Embryonic facial prominence (tissue), 1 donor: ENCODE results near the gene SLC17A9.

Experiments
- DNase-seq: peaks from one replicate; pipeline ENCODE4 v3.0.0-alpha.2; 2016; ENCODE audit errors: extremely low spot score

The SLC17A9 gene

DNA sequence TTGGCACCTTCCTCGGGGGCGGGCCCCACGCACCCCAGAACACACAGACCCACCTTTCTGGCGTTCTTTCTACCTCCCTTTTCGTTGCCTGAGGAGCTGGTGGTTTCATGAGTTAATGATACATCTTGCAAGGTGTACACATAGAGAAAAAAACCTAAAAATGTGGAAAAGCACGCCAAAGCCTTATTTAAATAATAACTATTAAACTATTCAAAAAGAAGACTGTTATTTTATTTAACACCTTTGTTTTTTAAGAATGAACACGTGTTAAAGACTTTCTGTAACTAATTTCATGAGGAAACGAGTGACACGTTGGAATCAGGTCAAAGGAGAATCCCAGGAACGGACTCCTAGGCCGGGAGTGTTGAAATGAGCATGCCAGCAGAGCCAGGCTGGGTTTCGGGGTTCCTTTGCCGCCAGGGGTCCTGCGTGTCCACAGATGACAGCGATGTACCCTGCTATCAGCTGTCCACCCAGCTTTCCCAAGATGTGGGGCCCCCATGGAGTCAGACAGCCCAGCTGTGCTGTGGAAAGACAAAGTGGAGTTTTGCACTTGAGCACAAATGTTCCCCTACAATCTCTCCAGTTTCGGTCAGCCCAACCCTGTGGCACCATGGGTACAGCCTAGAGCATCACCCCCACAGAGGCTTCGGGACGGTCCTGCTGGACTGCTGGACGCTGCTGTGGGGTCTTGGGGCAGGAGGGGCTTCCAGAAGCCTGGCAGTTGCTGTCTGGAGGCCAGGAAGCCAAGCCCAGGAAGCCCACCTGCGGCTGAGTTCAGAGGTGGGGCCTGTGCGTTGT is 16.1 kb downstream of the SLC17A9 start:
- DNase-seq = no peak

- no peak for DNase-seq
Measured at GRCh38 chr20:62969179-62969760, 16.8 kb downstream of the SLC17A9 start.

- no peak for DNase-seq
Measured at GRCh38 chr20:62969939-62970306, 17.4 kb downstream of the SLC17A9 start.

GRCh38 chr20:62970307-62971210 is 18.1 kb downstream of the SLC17A9 start:
- no peak for DNase-seq

DNA sequence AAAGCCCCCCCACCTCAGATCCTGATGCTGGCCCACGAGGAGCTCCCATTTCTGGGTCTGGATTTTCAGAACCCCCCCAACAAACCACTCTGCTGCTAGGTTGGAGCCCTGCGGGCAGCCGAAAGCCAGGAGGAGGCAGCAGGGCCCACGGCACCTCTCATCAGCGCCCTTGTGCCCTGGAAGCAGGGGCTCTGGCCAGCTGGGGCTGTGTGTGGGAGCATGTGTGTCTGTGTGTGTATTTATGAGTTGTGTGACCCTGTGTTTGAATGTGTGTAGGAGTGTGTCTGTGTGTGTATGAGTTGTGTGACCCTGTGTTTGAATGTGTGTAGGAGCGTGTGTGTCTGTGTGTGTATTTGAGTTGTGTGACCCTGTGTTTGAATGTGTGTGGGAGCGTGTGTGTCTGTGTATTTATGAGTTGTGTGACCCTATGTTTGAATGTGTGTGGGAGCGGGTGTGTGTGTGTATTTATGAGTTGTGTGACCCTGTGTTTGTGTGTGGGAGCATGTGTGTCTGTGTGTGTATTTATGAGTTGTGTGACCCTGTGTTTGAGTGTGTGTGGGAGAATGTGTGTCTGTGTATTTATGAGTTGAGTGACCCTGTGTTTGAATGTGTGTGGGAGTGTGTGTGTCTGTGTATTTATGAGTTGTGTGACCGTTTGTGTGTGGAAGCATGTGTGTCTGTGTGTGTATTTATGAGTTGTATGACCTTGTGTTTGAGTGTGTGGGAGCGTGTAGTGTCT is 18.9 kb downstream of the SLC17A9 start:
- DNase-seq = no peak

- peak; percentile 76 for DNase-seq
Measured at GRCh38 chr20:62971950-62972844, 19.7 kb downstream of the SLC17A9 start.

- no peak for DNase-seq
Measured at GRCh38 chr20:62972845-62973745, 20.6 kb downstream of the SLC17A9 start.

GRCh38 chr20:62975251-62975760 is 22.8 kb downstream of the SLC17A9 start:
- DNase-seq = no peak

- DNase-seq = no peak
Measured at GRCh38 chr20:62975812-62976508, 23.5 kb downstream of the SLC17A9 start.

GRCh38 chr20:62976886-62977285 is 24.4 kb downstream of the SLC17A9 start:
- DNase-seq = no peak

DNA sequence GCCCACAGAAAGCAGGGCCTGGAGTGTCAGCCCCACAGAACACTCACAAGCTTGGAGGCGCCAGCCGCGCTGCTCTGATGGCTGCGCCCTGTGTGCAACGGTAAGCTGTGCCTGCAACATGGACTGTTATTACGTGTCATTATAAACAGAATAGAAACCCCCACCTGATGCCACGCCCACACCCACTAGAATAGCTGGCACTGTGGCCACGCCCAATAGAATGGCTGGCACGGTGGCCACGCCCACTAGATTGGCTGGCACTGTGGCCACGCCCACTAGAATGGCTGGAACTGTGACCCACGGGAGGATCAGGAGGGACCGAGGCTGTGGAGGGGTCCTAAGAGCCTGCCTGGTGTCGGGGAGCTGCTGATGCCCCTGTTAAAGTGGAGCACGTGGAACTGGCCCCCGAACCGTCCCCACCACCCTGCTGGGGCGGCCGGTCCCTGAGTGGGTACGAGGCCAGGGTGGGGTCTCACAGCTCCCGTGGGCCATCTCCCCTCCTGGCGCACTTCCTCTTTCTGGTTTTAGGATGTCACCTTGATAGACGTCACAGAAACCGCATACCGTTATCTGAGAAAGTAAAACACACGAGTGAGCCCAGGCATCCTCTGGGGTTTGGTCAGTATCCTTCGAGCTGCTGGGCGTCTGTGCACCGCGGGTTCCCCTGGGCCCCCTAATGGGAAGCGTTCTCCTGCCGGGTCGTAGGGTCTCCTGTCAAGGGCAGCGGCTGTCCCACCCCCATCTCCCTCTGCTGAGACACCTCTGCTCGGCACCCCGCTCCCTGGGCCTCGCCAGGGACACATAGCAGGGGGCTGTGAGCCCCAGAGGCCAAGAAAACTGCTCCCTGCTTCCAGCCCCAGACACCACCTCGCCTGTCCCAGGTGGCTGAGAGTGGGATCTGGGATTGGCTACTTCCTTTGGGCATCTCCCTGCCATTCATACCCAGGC is 25.4 kb downstream of the SLC17A9 start:
- DNase-seq = no peak

DNA sequence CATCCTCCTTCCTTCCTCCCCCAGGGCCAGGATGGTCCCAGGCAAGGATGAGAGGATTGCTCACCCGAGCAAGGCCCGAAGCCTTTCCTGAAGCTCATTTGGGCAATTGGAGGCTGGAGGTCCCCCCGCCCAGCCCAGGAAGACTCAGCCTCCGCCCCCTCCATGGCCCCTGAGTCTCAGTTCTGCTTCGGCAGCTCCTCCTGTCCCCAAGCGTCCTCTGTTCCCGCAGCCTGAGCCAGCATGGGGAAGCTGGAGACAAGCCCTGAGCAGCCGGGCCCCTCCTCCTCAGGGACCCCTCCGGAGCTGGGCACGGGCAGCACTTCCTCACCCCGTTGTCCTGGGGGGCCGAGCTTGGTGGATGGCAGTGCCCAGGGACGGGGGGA is 26.0 kb downstream of the SLC17A9 start:
- no peak for DNase-seq

- DNase-seq = no peak
Measured at GRCh38 chr20:62979310-62979709, 26.8 kb downstream of the SLC17A9 start.

DNA sequence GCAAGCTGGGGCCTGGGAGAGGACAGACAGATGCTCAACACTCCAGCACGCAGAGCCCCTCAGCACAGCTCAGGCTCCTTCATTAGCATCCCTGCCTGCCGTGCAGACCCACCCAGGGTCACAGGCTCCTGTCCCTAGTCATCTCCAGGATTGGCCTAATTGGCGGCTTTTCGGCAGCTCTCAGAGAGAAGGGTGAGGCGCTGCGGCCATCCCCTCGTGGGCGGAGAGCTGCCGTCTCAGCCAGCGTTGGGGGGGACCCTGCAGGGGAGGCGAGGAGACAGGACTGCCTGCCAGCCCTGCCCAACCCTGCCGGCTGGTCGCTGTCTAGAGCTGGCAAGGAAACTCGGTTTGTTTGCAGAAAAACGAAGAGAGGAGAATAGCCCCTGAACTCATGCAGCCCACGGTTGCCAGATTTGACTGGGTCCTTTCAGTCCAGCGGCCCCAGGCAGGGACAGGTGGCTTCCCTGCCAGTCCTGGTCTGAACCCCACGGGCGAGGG is 27.4 kb downstream of the SLC17A9 start:
- DNase-seq = no peak

DNA sequence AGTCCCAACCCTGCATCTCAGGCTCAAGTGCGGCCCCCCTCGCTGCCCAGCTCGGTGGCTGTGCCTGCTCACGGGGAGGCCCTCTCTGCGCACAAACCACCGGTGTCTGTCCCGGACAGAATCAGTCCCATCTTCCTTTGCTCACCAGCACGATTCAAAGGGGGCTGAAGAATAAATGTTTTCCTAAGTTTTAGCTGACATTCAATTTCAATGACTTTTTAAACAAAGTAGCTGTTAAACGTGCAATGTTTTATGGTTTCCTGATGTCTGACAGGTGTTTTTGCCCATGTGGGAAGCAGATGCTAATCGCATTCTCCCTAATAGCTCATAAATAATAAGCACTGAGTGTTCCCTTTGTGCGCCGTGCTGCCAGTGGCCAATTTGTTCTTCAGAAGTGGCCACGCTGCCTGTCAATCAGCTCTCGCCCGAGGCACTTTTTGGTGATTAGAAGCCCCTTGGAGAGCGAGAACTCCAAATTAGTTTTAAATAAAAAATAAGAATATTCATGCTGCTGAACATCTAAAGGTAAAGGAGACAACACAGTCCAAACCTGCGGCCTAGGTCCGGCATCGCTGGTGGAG is 28.0 kb downstream of the SLC17A9 start:
- no peak for DNase-seq

- DNase-seq = peak; percentile 10
Measured at GRCh38 chr20:62980970-62981369, 28.5 kb downstream of the SLC17A9 start.
